ENCODE data around the gene BHLHE40.

- TF ChIP-seq SRF (IDR thresholded peaks at IDR 0.05; ENCODE audit: low read depth) (no peak), SP1 (IDR thresholded peaks at IDR 0.05; ENCODE audit: low read depth) (no peak), CTCF (IDR thresholded peaks at IDR 0.05 in 2 of 3, conservative IDR thresholded peaks at IDR 0.05 in 1 of 3; ENCODE audit: borderline replicate concordance in 1 of 3, insufficient read depth in 1 of 3, low read depth in 2 of 3, low read length in 2 of 3) (no peak), ZFX (IDR thresholded peaks at IDR 0.05) (no peak), POLR2AphosphoS5 (IDR thresholded peaks at IDR 0.05; ENCODE audit: low read depth, low read length) (no peak), ELF1 (IDR thresholded peaks at IDR 0.05; ENCODE audit: borderline replicate concordance, low read depth) (no peak), ATF3 (IDR thresholded peaks at IDR 0.05) (no peak), SIN3A (IDR thresholded peaks at IDR 0.05; ENCODE audit: low read depth) (no peak), POLR2A (IDR thresholded peaks at IDR 0.05; ENCODE audit: borderline replicate concordance, extremely low read depth, insufficient read depth, insufficient read length) (no peak), RAD21 (IDR thresholded peaks at IDR 0.05; ENCODE audit: low read depth) (no peak)
Observed at GRCh38 chr3:4957978-4958377, 21.3 kb upstream of the BHLHE40 start.

Measured in HCT116 (cell line).